ENCODE measurements around the gene HS6ST3. TPM values are rescaled to one million over a fixed set of nuclear protein-coding genes. Genes with fewer than 3 reads are reported as not detected.

Gene HS6ST3
- total RNA-seq, 4 donors from 2014 or later: 0.16 to 0.27 TPM; not detected in 2

DNA sequence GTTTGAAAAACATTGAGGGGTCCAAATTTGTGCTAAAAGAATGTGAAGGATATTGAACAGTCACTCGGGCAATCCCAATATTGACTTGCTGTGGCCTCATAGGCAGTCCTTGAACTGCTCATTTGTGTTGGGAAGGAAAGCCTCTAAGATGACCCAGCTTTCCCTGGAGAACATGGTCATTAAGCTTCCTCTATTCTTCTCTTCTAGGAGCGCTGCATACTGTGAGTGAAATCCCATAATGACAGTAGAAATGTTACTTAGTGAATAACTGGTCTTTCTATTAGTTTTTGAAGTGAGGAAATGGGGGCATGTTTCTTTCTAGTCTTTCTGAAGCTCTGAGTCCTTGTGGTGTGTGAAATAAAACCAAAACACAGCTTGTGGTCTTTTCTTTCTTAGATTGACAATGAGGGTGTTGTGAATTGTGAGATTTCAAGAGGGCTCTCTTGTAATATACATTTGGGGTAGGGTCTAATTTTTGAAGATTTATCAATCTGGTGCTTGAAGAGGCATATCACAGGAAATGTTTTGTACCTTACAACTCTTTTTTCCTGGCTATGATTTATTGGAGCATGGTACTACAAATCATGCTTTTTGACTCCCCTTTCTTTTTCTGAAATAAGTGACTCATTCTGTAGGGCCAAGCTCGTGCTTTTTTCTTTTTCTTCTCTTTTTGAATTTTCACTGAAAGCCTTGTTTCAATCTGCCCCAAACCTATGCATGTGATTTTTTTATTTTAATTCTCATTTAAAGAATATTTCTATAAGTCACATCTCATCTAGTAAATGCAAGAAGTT lies 653.6 kb downstream of the HS6ST3 start:
- no peak for DNase-seq
- 67 to 69% methylated on average over 3 of the region's 3 CpGs for WGBS, 2 donors (ENCODE audit: low coverage in 1 of 2)
- no peaks in the 10 kb centered on the region for H3K36me3 ChIP-seq
- intact Hi-C loops (cut with DNase I; ENCODE audit: low total_unique reads): no loop called here
- in situ Hi-C loops (cut with MboI; ENCODE audit: low pct_ligation_motif_present in 1 of 4, low pct_unique_long_range_greater_than_20kb in 1 of 4, low sequenced_read_pairs in 3 of 4): no loop called here
- H3K9me3 ChIP-seq: no peaks in the 10 kb centered on the region
- H3K4me3 ChIP-seq: no peak overlapping the region
- no peaks in the 10 kb centered on the region for H3K27me3 ChIP-seq
- no peak overlapping the region for H3K27ac ChIP-seq
- no peaks in the 10 kb centered on the region for H3K4me1 ChIP-seq
- TF ChIP-seq POLR2AphosphoS5 (IDR thresholded peaks at IDR 0.05): no peak
- no peak for TF ChIP-seq POLR2A (IDR thresholded peaks at IDR 0.05)
- TF ChIP-seq, protein P1, sequence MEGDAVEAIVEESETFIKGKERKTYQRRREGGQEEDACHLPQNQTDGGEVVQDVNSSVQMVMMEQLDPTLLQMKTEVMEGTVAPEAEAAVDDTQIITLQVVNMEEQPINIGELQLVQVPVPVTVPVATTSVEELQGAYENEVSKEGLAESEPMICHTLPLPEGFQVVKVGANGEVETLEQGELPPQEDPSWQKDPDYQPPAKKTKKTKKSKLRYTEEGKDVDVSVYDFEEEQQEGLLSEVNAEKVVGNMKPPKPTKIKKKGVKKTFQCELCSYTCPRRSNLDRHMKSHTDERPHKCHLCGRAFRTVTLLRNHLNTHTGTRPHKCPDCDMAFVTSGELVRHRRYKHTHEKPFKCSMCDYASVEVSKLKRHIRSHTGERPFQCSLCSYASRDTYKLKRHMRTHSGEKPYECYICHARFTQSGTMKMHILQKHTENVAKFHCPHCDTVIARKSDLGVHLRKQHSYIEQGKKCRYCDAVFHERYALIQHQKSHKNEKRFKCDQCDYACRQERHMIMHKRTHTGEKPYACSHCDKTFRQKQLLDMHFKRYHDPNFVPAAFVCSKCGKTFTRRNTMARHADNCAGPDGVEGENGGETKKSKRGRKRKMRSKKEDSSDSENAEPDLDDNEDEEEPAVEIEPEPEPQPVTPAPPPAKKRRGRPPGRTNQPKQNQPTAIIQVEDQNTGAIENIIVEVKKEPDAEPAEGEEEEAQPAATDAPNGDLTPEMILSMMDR (IDR thresholded peaks at IDR 0.05): no peak

DNA sequence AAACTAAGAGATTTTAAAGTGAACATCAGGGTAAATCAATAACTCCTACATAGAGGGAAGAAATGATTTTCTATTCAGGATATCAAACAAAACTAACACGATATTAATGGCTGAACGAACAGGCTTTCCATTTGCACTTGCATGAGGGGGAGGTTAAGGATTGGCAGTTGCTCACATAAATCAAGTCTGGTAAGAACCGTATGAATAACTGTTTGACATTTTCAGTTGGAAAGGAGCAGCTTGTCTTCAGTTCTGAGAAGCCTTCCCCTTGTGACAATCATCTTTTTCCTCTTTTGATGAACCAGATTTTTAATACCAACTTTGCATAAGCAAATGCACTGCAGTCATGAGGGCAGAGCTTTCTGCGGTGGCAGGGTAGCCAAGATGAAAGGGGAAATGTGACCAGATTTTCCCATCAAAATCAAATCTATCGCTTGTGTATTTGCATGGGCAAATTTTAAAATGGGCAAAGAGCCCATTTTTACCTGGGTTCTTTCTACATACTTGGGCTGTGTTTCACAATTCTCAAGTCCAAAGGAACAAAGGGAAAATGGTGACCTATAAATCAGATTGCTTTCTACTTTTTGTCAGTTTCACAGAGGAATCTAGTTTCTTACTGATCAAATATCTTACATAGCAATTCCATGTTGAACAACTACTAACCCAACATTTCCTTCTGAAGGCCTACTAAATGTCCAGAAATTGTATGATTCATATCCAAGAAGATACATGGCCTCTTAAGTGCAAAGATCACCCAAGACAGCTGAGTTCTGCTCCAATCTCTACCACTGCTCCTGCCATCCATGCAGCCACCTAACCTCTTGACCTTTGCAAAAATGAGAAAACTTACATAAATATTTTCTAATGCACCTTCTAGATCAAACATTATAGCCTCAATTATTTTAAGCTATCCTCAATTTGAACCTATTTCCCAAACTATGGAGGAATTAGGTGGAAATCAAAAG lies 654.7 kb downstream of the HS6ST3 start:
- no peaks in the 10 kb centered on the region for H3K4me1 ChIP-seq
- no peak overlapping the region for H3K4me3 ChIP-seq
- no peaks in the 10 kb centered on the region for H3K36me3 ChIP-seq
- in situ Hi-C loops (cut with MboI; ENCODE audit: low pct_ligation_motif_present in 1 of 4, low pct_unique_long_range_greater_than_20kb in 1 of 4, low sequenced_read_pairs in 3 of 4): no loop called here
- intact Hi-C loops (cut with DNase I; ENCODE audit: low total_unique reads): no loop called here
- no peaks in the 10 kb centered on the region for H3K9me3 ChIP-seq
- DNase-seq: no peak
- 64 to 75% methylated on average over 5 of the region's 5 CpGs for WGBS, 2 donors (ENCODE audit: low coverage in 1 of 2)
- TF ChIP-seq POLR2AphosphoS5 (IDR thresholded peaks at IDR 0.05) (no peak), EP300 (IDR thresholded peaks at IDR 0.05; ENCODE audit: low read depth) (no peak), POLR2A (IDR thresholded peaks at IDR 0.05) (no peak)
- TF ChIP-seq, protein P1 (IDR thresholded peaks at IDR 0.05): no peak
- no peaks in the 10 kb centered on the region for H3K27me3 ChIP-seq
- no peak overlapping the region for H3K27ac ChIP-seq

GRCh38 chr13:96746886-96747285 lies 657.0 kb downstream of the HS6ST3 start:
- Histone ChIP-seq H3K36me3 (no peaks in the 10 kb centered on the region), H3K27ac (no peak overlapping the region), H3K27me3 (no peaks in the 10 kb centered on the region), H3K4me1 (no peaks in the 10 kb centered on the region), H3K4me3 (no peak overlapping the region), H3K9me3 (no peaks in the 10 kb centered on the region)
- TF ChIP-seq POLR2AphosphoS5 (IDR thresholded peaks at IDR 0.05) (no peak), POLR2A (IDR thresholded peaks at IDR 0.05) (no peak), EP300 (IDR thresholded peaks at IDR 0.05; ENCODE audit: low read depth) (no peak)
- TF ChIP-seq, protein P1 (IDR thresholded peaks at IDR 0.05): no peak
- DNase-seq: no peak
- 83 to 86% methylated on average over 1 of the region's 1 CpG for WGBS, 2 donors (ENCODE audit: low coverage in 1 of 2)
- in situ Hi-C loops (cut with MboI; ENCODE audit: low pct_ligation_motif_present in 1 of 4, low pct_unique_long_range_greater_than_20kb in 1 of 4, low sequenced_read_pairs in 3 of 4) (no loop called here), intact Hi-C loops (cut with DNase I; ENCODE audit: low total_unique reads) (no loop called here)

DNA sequence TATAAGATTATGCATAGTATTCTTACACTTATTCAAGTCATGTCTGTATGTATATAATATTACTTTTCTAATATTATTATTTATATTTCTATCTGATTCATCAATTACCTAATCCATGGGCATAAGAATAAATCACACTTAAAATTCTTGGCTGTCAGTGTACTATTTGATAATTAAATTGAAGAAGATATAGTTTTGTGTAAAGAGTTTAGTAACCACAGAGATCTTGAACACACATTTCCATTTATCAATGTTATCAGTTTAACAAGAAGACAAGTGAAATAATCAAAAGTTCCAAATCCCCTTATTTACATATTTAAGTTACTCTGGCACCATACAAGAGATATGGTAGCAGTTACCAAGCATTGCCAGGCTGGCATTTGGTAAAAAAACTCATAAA lies 659.9 kb downstream of the HS6ST3 start:
- no peaks in the 10 kb centered on the region for H3K36me3 ChIP-seq

More for the DNA sequence above, 659.9 kb downstream of the HS6ST3 start:
- Histone ChIP-seq H3K27ac (no peak overlapping the region), H3K4me3 (no peak overlapping the region), H3K4me1 (no peaks in the 10 kb centered on the region), H3K9me3 (no peaks in the 10 kb centered on the region), H3K27me3 (no peaks in the 10 kb centered on the region)
- in situ Hi-C loops (cut with MboI; ENCODE audit: low pct_ligation_motif_present in 1 of 4, low pct_unique_long_range_greater_than_20kb in 1 of 4, low sequenced_read_pairs in 3 of 4) (no loop called here), intact Hi-C loops (cut with DNase I; ENCODE audit: low total_unique reads) (no loop called here)
- TF ChIP-seq EP300 (IDR thresholded peaks at IDR 0.05; ENCODE audit: low read depth) (no peak), POLR2A (IDR thresholded peaks at IDR 0.05) (no peak), POLR2AphosphoS5 (IDR thresholded peaks at IDR 0.05) (no peak)
- TF ChIP-seq, protein P1 (IDR thresholded peaks at IDR 0.05): no peak
- DNase-seq: no peak

Data from transverse colon (tissue), 4 donors.